ENCODE results near the gene PET100.

The PET100 gene

GRCh38 chr19:7676854-7677253 is 47.3 kb downstream of the PET100 start, which contains the start of gene MCEMP1:
Gene MCEMP1, plus strand, starts transcription at chr19:7677090. Its CDS starts 31 bp downstream, at chr19:7677121.
- H3K4me1 ChIP-seq (ENCODE audit: control insufficient read depth, insufficient read depth, low read length), result peaks cover 2% of the 10 kb centered on the region
- H3K9me3 ChIP-seq (ENCODE audit: control insufficient read depth, low read length), result peaks cover 12% of the 10 kb centered on the region
- DNase-seq (ENCODE audit: low read depth), result no peak
- peaks cover 40% of the 10 kb centered on the region for H3K27me3 ChIP-seq (replicated peaks; ENCODE audit: control insufficient read depth, insufficient read depth, low read length)
- no peak within 1 kb of the TSS for H3K9ac ChIP-seq (ENCODE audit: low read length)
- H3K36me3 ChIP-seq (ENCODE audit: control insufficient read depth, insufficient read depth, low read length, severe bottlenecking), result no peaks in the 10 kb centered on the region
- H3K4me3 ChIP-seq (ENCODE audit: low read length), result no peak within 1 kb of the TSS

GRCh38 chr19:7677669-7678311 is 48.2 kb downstream of the PET100 start:
- peaks cover 6% of the 10 kb centered on the region for H3K36me3 ChIP-seq (ENCODE audit: control insufficient read depth, insufficient read depth, low read length, severe bottlenecking)
- peaks cover 37% of the 10 kb centered on the region for H3K27me3 ChIP-seq (replicated peaks; ENCODE audit: control insufficient read depth, insufficient read depth, low read length)
- peaks cover 12% of the 10 kb centered on the region for H3K9me3 ChIP-seq (ENCODE audit: control insufficient read depth, low read length)
- H3K4me3 ChIP-seq (ENCODE audit: low read length), result no peak overlapping the region
- H3K4me1 ChIP-seq (ENCODE audit: control insufficient read depth, insufficient read depth, low read length), result peaks cover 6% of the 10 kb centered on the region
- no peak for DNase-seq (ENCODE audit: low read depth)
- H3K9ac ChIP-seq (ENCODE audit: low read length), result no peak overlapping the region

GRCh38 chr19:7678971-7679751 is 49.6 kb downstream of the PET100 start:
- Histone ChIP-seq H3K9me3 (ENCODE audit: control insufficient read depth, low read length) (no peaks in the 10 kb centered on the region), H3K36me3 (ENCODE audit: control insufficient read depth, insufficient read depth, low read length, severe bottlenecking) (peaks cover 14% of the 10 kb centered on the region), H3K4me1 (ENCODE audit: control insufficient read depth, insufficient read depth, low read length) (peaks cover 6% of the 10 kb centered on the region), H3K27me3 (replicated peaks; ENCODE audit: control insufficient read depth, insufficient read depth, low read length) (peaks cover 37% of the 10 kb centered on the region), H3K4me3 (ENCODE audit: low read length) (no peak overlapping the region), H3K9ac (ENCODE audit: low read length) (no peak overlapping the region)
- DNase-seq (ENCODE audit: low read depth), result no peak

- DNase-seq (ENCODE audit: low read depth), result no peak
- Histone ChIP-seq H3K9me3 (ENCODE audit: control insufficient read depth, low read length) (no peaks in the 10 kb centered on the region), H3K36me3 (ENCODE audit: control insufficient read depth, insufficient read depth, low read length, severe bottlenecking) (peaks cover 14% of the 10 kb centered on the region), H3K4me1 (ENCODE audit: control insufficient read depth, insufficient read depth, low read length) (peaks cover 6% of the 10 kb centered on the region), H3K27me3 (replicated peaks; ENCODE audit: control insufficient read depth, insufficient read depth, low read length) (peaks cover 37% of the 10 kb centered on the region), H3K9ac (ENCODE audit: low read length) (peak overlapping the region; percentile 99), H3K4me3 (ENCODE audit: low read length) (peak overlapping the region; percentile 95)
Measured at GRCh38 chr19:7679771-7680605, 50.4 kb downstream of the PET100 start.

GRCh38 chr19:7680606-7681339 is 51.2 kb downstream of the PET100 start, which contains the start of gene TRAPPC5:
Gene TRAPPC5, plus strand, starts transcription at chr19:7680833. Its CDS starts 1,421 bp downstream, at chr19:7682254.
- H3K36me3 ChIP-seq (ENCODE audit: control insufficient read depth, insufficient read depth, low read length, severe bottlenecking), result peaks cover 14% of the 10 kb centered on the region
- H3K4me1 ChIP-seq (ENCODE audit: control insufficient read depth, insufficient read depth, low read length), result peaks cover 6% of the 10 kb centered on the region
- peak within 1 kb of the TSS; percentile 99 for H3K9ac ChIP-seq (ENCODE audit: low read length)
- peaks cover 36% of the 10 kb centered on the region for H3K27me3 ChIP-seq (replicated peaks; ENCODE audit: control insufficient read depth, insufficient read depth, low read length)
- peak; percentile 93 for DNase-seq (ENCODE audit: low read depth)
- no peaks in the 10 kb centered on the region for H3K9me3 ChIP-seq (ENCODE audit: control insufficient read depth, low read length)
- H3K4me3 ChIP-seq (ENCODE audit: low read length), result peak within 1 kb of the TSS; percentile 95

All from adipocyte (in vitro differentiated cells).